GM20000 (cell line): ENCODE measurements around the gene EIF2S2.

ENCODE experiments used
- DNase-seq: peaks from one replicate; pipeline ENCODE4 v3.0.0; 2012; ENCODE audit warnings: low spot score
- CTCF ChIP-seq: IDR thresholded peaks from 2 replicates; pipeline ENCODE4 v1.5.1; 2012; ENCODE audit warnings: mild to moderate bottlenecking, control low read depth; ENCODE audit errors: extremely low read depth, missing control alignments

The EIF2S2 gene

GRCh38 chr20:34042262-34042661 lies 69.8 kb downstream of the EIF2S2 start:
- TF ChIP-seq CTCF = no peak
- no peak for DNase-seq

GRCh38 chr20:34041226-34041625 lies 70.8 kb downstream of the EIF2S2 start:
- no peak for TF ChIP-seq CTCF
- DNase-seq = no peak

- DNase-seq = no peak
- TF ChIP-seq CTCF = no peak
Observed at GRCh38 chr20:34040300-34040995, 71.6 kb downstream of the EIF2S2 start.
